K562 (cell line): Measurements from ENCODE around the gene EML1.

ENCODE experiments used
- EZH2 ChIP-seq: IDR thresholded peaks from 2 replicates; pipeline ENCODE4 v1.6.1; 2012; ENCODE audit warnings: low read depth, mild to moderate bottlenecking, inconsistent platforms, low read length, borderline replicate concordance
- FOXM1 ChIP-seq, 2 experiments: fragments of 450-650 bp in 1 of 2; sonication (generic) in 1 of 2; formaldehyde crosslinking in 1 of 2; IDR thresholded peaks; 2 replicates each; pipeline versions ENCODE4 v1.6.1 to v1.9.0; 2017 to 2022; ENCODE audit warnings: low read depth in 2 of 2, mild to moderate bottlenecking in 2 of 2, missing genetic modification reagents in 1 of 2, moderate library complexity in 1 of 2
- MYC ChIP-seq, 2 experiments: fragments of 250-450 bp in 1 of 2; sonication (Bioruptor Pico) in 1 of 2; IDR thresholded peaks; 2 replicates each; pipeline versions ENCODE4 v1.5.1 to v1.6.1; 2012 to 2021; ENCODE audit warnings: low read depth in 2 of 2, borderline replicate concordance in 1 of 2, improper control_type of control experiment in 1 of 2, low read length in 1 of 2, mild to moderate bottlenecking in 1 of 2, moderate library complexity in 1 of 2
- POLR2A ChIP-seq: fragments of 450-650 bp; conservative IDR thresholded peaks from 2 replicates; pipeline ENCODE4 v1.6.1; 2016
- POU5F1 ChIP-seq: fragments of 150-350 bp; IDR thresholded peaks from 2 replicates; pipeline ENCODE4 v1.6.1; 2014; ENCODE audit warnings: borderline replicate concordance, low read length, low read depth, mild to moderate bottlenecking; ENCODE audit not compliant: partially characterized antibody
- TF ChIP-seq, protein P1 (sequence below): fragments of 250-450 bp; sonication (Bioruptor Pico); IDR thresholded peaks from 2 replicates; pipeline ENCODE4 v1.9.0; 2021; ENCODE audit warnings: mild to moderate bottlenecking, inconsistent platforms
- TF ChIP-seq, protein P2 (sequence below): sonication (generic); formaldehyde crosslinking; IDR thresholded peaks from 2 replicates; pipeline ENCODE4 v1.8.1; 2023; ENCODE audit warnings: mild to moderate bottlenecking, missing genetic modification reagents
- TF ChIP-seq, protein P3 (sequence below): fragments of 250-450 bp; sonication (Bioruptor Pico); IDR thresholded peaks from 2 replicates; pipeline ENCODE4 v1.4.0; 2020; ENCODE audit warnings: mild to moderate bottlenecking, moderate library complexity, borderline replicate concordance

DNA sequence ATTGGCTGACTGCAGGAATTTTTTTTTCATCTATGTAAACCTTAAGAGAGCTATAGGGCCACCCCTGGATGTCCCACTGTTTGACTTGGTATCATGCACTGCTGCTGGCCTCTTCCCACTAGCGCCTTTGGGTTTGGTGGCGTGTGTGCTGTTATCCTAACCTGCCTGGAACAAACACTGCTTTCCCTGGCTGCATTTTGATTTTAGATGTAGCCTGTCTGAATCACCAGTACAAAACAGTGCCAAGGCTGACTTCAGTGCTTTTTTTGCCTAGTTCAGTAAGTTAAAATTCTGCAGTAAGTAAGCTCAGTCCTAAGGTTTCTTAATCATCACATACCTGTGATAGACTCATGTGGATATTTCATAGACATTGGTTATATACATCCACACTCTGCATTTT lies 99.2 kb downstream of the EML1 start:
- TF ChIP-seq POLR2A (no peak), EZH2 (no peak), MYC (IDR thresholded peaks at IDR 0.05; ENCODE audit: low read depth, low read length) (no peak), MYC (CRISPR knock-in tag; IDR thresholded peaks at IDR 0.05; ENCODE audit: borderline replicate concordance, low read depth) (no peak), POU5F1 (no peak), FOXM1 (IDR thresholded peaks at IDR 0.05; ENCODE audit: low read depth) (no peak), FOXM1 (CRISPR knock-in tag; IDR thresholded peaks at IDR 0.05; ENCODE audit: low read depth) (no peak)
- TF ChIP-seq, protein P1, sequence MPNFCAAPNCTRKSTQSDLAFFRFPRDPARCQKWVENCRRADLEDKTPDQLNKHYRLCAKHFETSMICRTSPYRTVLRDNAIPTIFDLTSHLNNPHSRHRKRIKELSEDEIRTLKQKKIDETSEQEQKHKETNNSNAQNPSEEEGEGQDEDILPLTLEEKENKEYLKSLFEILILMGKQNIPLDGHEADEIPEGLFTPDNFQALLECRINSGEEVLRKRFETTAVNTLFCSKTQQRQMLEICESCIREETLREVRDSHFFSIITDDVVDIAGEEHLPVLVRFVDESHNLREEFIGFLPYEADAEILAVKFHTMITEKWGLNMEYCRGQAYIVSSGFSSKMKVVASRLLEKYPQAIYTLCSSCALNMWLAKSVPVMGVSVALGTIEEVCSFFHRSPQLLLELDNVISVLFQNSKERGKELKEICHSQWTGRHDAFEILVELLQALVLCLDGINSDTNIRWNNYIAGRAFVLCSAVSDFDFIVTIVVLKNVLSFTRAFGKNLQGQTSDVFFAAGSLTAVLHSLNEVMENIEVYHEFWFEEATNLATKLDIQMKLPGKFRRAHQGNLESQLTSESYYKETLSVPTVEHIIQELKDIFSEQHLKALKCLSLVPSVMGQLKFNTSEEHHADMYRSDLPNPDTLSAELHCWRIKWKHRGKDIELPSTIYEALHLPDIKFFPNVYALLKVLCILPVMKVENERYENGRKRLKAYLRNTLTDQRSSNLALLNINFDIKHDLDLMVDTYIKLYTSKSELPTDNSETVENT (CRISPR knock-in tag): no peak
- TF ChIP-seq, protein P2, sequence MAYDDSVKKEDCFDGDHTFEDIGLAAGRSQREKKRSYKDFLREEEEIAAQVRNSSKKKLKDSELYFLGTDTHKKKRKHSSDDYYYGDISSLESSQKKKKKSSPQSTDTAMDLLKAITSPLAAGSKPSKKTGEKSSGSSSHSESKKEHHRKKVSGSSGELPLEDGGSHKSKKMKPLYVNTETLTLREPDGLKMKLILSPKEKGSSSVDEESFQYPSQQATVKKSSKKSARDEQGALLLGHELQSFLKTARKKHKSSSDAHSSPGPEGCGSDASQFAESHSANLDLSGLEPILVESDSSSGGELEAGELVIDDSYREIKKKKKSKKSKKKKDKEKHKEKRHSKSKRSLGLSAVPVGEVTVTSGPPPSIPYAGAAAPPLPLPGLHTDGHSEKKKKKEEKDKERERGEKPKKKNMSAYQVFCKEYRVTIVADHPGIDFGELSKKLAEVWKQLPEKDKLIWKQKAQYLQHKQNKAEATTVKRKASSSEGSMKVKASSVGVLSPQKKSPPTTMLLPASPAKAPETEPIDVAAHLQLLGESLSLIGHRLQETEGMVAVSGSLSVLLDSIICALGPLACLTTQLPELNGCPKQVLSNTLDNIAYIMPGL: no peak
- TF ChIP-seq, protein P3, sequence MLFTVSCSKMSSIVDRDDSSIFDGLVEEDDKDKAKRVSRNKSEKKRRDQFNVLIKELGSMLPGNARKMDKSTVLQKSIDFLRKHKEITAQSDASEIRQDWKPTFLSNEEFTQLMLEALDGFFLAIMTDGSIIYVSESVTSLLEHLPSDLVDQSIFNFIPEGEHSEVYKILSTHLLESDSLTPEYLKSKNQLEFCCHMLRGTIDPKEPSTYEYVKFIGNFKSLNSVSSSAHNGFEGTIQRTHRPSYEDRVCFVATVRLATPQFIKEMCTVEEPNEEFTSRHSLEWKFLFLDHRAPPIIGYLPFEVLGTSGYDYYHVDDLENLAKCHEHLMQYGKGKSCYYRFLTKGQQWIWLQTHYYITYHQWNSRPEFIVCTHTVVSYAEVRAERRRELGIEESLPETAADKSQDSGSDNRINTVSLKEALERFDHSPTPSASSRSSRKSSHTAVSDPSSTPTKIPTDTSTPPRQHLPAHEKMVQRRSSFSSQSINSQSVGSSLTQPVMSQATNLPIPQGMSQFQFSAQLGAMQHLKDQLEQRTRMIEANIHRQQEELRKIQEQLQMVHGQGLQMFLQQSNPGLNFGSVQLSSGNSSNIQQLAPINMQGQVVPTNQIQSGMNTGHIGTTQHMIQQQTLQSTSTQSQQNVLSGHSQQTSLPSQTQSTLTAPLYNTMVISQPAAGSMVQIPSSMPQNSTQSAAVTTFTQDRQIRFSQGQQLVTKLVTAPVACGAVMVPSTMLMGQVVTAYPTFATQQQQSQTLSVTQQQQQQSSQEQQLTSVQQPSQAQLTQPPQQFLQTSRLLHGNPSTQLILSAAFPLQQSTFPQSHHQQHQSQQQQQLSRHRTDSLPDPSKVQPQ (CRISPR knock-in tag): no peak
